HG03460 (cell line): Measurements from ENCODE around the gene METTL14.
"Not testable (repeated sequence)": the region's sequence is repeated elsewhere in the genome, so short reads cannot be mapped to it uniquely, and the experiment has no call there.

Experiments used
- ATAC-seq: cut with Tn5 transposase; IDR thresholded peaks from one replicate; pipeline ENCODE4 v1.9.1; 2021; ENCODE audit not compliant: unreplicated experiment

The METTL14 gene

DNA sequence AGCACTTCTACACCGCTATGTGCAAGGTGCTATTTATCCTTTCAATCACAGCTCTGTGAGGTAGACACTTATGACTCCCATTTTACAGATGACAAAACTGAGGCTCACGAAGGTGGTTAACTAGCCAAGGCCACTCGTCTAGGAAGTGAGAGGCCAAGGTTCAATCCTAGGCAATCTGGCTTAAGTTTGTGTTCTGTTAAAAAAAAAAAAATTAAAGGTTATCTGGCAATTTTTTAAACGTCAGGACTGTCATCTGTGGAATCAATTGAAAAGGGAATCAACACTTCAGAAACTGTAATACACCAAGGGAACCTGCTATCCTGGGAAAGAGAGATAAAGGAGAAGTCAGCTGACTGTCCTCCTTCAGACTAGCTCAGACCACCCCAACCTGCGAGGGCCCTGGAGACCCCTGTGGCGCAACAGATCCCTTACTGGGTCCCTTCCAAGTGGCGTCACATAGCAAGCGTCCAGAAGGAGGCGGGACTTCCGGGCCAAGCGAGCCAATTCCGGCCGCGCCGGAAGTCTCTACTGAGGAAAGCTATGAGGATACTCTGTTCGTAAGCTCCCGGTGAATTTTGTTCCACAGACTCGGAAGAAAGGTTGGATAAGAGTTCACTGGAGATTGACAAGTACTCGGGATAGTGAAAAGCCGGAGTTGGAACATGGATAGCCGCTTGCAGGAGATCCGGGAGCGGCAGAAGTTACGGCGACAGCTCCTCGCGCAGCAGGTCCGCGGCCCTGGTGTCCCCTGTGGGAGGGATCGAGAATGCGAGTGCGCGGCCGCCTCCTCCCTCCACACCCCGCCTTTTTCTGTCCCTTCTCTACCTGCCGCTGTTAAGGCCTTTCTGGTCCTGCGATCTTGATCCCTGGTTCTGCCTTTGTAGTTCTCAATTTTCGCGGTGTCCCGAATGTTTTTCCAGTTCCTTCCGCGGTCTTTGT lies at the start of gene METTL14:
METTL14 (plus strand) TSS at position 520 of the 939 bp plus-strand sequence; CDS start at position 663, 143 bp downstream.
- peak; percentile 100 for ATAC-seq

DNA sequence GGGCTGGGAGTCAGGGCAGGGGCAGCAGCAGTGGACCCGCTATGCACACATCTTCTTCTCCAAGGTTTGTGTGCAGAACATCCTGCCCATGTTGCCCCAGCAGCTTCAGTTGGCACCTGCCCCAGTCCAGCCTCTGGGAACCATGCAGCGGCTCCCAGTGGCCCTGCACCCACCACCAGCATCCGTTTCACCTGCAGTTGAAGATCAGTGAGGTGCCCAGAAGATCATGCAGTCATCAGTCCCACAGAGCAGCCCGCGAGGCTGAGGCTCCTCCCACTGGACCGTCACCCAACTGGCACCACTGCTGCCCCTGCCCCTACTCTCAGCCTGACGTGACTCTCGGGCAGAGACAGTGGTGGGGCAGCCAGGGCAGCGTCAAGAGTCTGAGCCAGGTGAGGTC lies 49.1 kb upstream of the METTL14 start:
- ATAC-seq = not testable (repeated sequence)

DNA sequence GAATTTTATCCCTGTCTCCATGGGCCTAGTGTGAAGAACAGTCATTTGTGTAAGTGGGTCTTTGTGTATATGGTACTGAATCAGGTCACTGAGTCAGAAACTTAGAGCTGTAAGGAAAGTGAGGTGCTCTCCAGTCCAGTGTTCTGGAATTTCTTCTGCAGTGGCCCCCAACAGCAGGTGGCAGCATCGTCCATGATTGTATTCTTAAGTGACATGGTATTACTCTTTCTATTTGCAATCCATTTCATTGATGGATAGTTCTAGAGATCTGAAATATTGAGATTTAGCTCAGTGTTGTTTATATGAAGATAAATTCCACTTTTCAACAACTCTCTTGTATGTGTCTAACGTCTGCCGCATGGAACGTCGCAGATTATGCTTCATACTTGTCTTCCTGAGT lies 20.5 kb upstream of the METTL14 start:
- not testable (repeated sequence) for ATAC-seq

DNA sequence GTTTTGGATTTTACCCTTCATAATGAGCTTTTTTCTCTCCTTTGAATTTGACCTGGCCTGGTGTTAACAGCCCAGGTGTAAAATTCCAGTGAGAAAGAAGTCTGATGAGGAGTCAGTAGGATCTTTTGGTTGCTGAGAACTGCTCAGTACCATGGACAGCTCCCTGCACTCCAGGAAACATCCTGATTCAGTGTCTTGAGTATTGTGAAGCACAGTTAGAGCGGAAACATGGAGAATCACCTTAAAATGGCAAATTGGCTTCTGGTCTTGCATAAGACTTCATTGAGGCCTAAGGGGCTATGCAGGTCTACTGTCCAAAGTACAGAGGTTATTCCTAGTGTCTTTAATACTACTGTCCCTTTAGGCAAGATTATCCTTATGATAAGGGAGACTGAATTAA lies 16.0 kb upstream of the METTL14 start:
- not testable (repeated sequence) for ATAC-seq

DNA sequence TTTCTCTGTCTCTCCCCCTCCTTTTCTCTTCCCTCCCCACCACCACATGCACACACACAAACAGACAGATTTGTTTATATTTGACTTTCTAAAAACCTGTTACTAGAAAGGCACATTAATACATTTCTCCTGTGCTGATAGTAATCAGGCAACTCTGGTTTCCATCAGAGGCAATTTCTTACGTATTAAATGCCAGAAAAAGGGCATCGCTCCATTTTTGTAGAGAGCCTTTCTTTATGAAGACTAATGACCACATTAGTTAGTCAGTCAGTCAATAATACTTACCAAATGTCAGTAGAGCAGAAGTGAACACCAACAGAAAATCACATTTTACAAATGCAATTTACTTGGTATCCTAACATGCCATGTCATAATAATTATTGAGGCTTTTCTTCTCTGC lies 14.2 kb upstream of the METTL14 start:
- ATAC-seq = not testable (repeated sequence)

DNA sequence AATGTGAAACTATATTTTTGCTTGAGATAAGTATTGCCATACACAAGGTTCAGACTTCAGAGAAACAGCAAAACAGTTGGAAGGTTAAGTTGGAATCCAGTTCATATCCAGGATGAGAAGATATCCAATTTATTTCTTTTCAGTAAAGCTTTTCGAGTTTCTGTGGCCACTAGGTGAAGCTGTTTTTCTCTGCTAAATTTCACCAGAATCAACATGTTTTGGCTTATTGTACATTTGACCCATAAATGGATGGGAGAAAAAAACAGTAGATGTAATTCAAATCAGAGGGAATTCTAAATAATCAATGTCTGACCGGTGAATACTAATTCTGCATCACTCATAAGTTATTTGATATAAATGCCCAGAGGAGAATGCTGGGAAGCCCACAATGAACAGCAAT lies 9.1 kb upstream of the METTL14 start:
- ATAC-seq = no peak

DNA sequence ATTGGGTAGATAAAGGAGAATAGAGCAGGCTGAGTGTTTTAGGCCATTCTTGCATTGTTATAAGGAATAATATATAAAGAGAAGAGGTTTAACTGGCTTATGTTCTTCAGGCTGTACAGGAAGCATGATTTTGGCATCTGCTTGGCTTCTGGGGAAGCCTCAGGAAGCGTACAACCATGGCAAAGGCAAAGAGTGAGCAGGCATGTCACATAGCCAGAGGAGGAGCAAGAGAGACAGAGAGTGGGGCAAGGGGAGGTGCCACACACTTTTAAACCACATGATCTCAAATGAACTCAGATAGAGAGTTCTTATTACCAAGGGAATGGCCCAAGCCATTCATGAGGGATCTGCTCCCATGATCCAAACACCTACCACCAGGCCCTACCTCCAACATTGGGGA lies 4.4 kb upstream of the METTL14 start:
- ATAC-seq = no peak

DNA sequence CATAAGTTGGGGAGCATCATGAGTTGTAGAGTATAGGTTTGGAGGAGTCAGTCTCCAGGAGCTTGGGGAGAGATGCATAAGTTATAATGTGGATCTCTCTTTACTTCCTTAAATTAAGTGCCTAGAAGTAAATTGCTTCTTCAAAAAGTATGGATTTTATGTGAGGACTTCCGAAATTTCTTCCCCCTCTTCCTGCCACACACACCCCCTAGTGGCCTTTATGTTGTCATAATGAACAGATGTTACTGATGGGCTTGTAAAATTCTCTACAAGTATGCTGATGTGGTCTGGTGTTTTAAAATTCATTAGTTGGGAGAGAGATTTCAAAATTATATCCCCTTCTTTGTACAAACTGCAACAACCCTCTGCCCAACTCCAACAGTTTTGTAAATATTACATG lies 2.3 kb upstream of the METTL14 start:
- no peak for ATAC-seq

DNA sequence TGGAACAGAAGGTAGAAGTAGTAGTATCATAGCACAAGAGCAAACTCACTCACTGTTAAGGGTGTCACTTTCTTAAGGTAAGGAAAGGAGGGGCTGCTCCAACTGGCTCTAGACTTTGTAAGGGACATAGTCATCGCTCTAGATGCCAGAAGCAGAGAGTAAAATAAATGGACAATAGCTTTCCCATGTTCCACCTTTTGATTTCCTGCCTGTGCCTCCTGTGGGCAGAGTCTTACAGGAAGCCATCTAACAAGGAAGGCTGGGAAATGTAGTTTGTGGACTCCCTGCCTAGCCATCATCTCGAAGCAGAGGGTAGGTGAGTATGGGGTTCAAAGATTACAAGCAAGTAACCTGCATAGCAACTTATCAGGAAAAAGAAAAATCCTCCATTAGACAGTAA lies 1.7 kb upstream of the METTL14 start:
- no peak for ATAC-seq

DNA sequence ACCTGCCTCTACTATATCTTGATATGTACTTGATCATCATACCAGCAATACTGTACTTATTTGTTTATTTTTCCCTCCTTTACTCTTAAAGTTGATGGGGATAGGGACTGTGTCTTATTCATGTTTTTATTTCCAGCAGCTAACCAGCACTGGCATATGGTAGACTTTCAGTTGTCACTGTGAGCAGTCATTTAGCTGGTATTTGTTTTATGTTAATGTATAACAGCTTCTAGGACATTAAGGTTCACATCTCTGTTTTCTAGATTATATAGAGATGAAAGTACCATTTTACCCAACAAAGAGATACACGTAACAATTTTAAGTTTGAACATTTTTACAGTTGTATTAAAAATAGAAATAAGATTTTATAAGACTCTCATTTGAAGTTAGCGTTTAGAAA lies 17.9 kb downstream of the METTL14 start:
- ATAC-seq = no peak

DNA sequence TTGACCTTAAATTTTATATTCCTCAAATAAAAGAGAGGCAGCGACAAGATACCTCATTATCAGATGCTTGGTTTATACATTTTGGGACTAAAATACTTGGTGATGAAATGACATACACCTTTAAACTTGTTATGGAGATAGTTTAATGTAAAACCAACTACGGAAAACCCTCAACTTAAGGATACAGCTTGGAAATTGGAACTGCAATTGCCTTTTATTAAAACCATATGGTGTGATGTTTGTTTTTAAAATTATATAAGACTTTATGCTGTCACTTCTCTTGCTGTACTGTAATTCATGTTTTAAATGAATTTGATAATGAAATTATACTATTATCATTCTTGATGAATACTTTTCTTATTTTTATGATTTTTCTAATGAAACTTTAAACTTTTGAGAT lies 25.9 kb downstream of the METTL14 start:
- ATAC-seq = no peak

DNA sequence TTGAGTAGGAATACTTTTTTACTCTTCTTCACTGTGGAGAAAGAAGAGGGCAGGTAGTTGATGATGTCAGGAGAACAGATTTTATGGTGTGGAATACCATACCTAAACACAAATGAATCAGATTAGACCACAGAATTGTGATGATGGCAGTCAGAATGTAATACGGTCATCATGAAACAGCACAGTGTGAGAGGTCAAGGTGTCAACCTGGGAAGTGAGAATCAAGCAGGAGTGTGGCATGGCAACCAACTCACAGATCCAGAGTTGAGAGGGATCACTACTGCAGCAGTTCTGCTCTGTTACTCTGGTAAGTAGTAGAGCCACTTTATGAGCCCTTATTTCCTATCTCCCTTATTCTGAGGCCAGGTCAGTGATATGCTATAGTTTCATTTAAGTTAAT lies 27.7 kb downstream of the METTL14 start:
- ATAC-seq = no peak

DNA sequence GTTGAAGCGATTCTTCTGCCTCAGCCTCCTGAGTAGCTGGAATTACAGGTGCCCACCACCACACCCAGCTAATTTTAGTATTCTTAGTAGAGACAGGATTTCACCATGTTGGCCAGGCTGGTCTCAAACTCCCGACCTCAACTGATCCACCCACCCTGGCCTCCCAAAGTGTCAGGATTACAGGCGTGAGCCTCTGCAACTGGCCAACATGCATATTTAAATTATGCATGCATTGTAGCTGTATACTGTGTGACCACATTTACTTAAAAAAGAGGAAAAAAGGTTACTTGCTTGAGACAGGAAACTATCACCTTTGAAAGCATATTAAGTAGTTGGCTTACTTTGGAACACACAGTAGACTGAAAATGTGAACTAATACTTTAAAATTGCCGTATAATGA lies 29.5 kb downstream of the METTL14 start:
- no peak for ATAC-seq

DNA sequence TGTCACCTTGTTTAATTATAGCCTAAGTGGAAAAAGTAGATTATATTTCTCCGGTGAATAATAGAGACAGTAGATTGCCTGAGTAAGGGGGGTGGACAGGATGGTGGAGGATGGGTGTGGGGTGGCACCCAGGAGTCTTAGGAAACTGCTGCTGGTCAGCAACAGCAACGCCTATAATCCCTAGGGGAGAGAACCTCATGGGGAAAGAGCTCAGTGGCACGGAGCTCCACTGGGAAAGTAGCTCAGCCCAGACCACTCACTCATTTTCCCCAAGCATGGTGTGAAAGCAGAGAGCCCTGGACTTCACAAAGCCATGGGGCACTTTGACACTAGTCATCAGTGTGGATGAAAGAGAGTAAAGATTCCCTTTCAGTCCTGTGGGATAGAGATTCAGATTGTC lies 31.1 kb downstream of the METTL14 start:
- ATAC-seq = no peak

DNA sequence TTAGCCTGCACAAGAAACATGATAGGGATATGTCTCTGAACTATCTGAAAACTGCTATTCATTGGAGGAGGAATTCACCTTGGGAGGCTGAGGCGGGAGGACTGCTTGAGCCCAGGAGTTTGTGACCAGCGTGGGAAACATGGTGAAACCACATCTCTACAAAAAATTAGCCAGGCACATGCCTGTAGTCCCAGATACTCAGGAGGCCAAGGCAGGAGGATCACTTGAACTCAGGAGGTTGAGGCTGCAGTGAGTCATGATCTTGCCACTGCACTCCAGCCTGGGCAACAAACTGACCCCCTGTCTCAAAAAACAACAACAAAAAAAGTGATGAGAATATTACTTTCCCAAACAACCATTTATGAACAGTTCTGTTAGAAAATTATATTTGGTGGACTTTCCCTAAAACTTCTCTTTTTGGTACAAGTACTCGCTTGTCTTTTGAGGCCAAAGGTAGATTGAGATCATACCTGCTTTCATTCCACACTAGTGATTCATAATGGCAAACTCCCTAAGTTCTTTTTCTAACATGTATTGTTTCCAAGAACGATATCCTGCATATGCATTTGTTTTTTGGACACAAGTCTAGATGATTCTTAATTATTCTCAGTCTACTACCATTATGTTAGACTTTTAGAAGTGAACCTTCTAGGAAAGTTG lies 33.4 kb downstream of the METTL14 start:
- ATAC-seq = no peak

DNA sequence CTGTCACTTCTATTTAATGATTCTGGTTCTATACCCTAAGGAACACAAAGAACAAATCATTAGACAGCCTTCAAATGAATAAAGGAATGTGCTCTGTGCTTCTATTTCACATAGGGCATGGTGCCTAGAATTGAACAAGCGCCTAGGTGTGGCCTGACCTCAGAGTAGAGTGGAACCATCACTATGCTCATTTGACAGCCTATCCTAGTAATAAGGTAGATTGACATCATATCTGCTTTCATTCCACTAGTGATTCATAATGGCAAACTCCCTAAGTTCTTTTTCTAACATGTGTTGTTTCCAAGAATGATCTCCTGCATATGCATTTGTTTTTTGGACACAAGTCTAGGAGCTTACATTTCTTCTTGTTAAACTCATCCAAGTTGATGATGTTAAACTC lies 36.6 kb downstream of the METTL14 start:
- no peak for ATAC-seq

DNA sequence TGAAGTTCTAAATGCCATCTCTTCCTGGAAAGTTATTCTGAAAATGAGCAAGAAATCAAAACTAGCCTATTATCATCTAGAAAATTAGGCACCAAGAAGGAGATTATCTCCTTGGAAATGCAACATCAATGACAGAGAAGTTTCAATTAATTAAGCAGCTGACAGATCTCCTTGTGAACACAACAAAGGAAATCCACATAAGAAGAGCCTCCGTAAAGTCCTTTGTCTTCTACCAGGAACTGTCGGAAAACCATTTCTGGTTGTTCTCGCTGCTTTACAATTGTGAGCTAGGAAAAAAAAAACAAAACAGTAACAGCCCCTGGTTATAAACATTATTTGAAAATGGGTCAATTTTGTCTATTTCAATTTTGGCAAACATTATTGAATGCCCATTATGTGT lies 38.2 kb downstream of the METTL14 start:
- no peak for ATAC-seq

DNA sequence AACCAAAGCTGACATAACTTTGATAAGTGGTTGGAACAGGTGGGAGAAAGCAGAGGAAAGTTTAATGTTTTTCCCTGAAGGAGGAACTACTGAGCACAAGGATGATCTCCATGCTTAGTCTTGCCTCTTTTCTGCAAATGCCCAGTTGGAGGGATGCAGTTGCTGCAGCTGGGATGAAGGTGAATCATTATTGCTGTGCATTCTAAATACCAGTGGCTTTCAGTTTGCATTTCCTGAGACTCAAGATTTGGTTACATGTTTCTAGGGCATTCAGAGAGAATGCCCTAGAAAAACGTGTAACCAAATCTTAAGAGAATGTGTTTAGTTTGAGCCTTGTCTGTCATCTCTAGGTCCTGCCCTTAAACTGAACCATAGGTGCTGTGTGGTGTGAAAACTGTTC lies 42.2 kb downstream of the METTL14 start:
- no peak for ATAC-seq

DNA sequence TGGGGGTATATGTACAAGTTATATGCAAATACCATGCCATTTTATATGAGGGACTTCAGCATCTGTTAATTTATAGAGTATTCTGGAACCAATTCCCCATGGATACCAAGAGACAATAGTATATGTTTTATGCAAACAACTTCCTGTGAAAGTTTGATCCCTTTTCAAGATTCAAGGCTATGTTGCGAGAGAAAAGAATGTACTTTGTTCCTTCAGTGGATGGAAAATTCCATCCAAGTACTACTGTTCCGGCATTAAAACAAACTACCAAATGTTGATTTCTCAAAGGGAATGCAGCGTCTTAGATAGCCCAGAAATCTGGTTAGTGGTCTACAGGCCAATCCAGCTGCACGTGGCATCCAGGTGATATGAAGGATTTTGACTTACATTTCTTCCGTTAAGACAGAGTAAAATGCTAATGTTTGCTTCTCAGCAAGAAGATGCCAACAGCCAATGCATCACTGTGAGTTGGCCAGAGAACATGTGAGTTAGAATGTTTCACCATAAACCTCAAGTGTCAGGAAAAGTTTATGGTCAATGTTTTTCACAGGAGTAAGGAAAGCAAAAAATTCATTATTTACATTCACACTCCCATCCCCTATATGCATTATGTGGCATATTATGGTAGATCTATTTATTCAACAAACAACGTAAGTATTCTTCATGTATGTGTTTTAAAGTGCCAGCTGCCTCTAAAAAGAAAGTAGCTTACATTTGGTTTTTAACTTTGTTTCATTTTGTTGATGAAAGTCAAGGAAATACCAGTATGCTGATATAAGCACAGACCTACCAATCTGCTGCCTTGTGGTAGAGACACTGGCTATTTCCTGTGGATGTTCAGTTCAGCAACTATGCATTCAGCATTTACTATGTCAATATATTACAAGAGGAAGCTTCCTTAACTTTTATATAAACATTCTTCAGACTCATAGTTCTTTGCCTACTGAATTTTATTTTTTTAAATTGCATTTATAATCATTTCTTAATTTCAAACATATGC lies 44.4 kb downstream of the METTL14 start:
- ATAC-seq = no peak

DNA sequence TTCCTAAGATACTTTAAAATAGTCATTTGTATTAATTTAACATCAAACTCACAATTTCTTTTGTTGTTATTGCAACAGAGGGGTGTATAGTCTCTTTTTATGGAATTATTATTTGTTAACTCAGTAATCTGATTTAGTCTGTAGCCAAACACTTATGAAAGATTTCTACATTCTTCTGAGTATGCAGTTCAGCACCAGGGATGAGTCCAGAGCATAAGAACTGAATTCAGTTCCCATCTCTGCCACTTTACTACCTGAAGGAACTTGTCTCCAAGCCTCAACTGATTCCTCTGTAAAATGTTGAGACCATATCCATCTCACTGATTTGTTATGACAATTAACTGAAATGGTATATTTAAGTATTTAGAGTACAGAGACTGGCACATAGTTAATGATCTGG lies 45.5 kb downstream of the METTL14 start:
- ATAC-seq = no peak
